K562 (cell line): Measurements from ENCODE around the gene GOLIM4. TPM values are rescaled to one million over a fixed set of nuclear protein-coding genes. Genes with fewer than 3 reads are reported as not detected.

Experiments
- ATAC-seq: fragments of 200-7000 bp; cut with Tn5 transposase; 3 replicates; pipeline ENCODE4 v1.9.1; 2020; ENCODE audit warnings: moderate library complexity
- BruUV-seq: library from RNA; stranded (reverse); fragments of 400-500 nt; replicated peaks from 2 replicates; lab custom pipeline; 2021; lab: Mats Ljungman, UMichigan
- CTCF ChIA-PET: fragments of 300-600 bp; formaldehyde crosslinking; extraction: SDS; loops from one replicate; lab custom pipeline; 2021; ENCODE audit warnings: low intra/inter-chr PET ratio; lab: Yijun Ruan, JAX
- POLR2A ChIA-PET: fragments of 300-600, 350-650 bp; sonication (Branson Sonifier 250); formaldehyde crosslinking; extraction: SDS; loops from one replicate; lab custom pipeline; 2021; ENCODE audit warnings: antibody characterized with exemption, inconsistent platforms; lab: Yijun Ruan, JAX
- DNase-seq, 4 experiments: peaks; one replicate each; pipeline versions ENCODE4 v3.0.0 to v3.0.0-alpha.2; 2011 to 2018; ENCODE audit warnings: low spot score in 3 of 4, mixed read lengths in 3 of 4; ENCODE audit errors: extremely low read depth in 1 of 4
- FAIRE-seq: peaks from 2 replicates; lab custom pipeline; 2011; peaks lifted over from hg19 to GRCh38; lab: Jason Lieb, UNC
- H2AFZ ChIP-seq: 2 replicates; pipeline ENCODE4 v1.6.0; 2011; ENCODE audit warnings: low read depth, low read length, control low read depth, inconsistent platforms
- H3K27ac ChIP-seq: fragments of 200-600 bp; 3 replicates; pipeline ENCODE4 v1.8.0; 2011; ENCODE audit warnings: low read depth, mild to moderate bottlenecking, control low read depth, inconsistent platforms, low read length, moderate library complexity, mixed read lengths; ENCODE audit errors: extremely low read depth
- H3K27me3 ChIP-seq, 2 experiments: fragments of 300-600 bp in 1 of 2; 2 replicates in 1 of 2; 3 replicates in 1 of 2; pipeline versions ENCODE4 v1.6.0 to v1.8.0; 2011; ENCODE audit warnings: inconsistent platforms in 2 of 2, low read length in 2 of 2, mild to moderate bottlenecking in 1 of 2, mixed read lengths in 1 of 2, moderate library complexity in 1 of 2; ENCODE audit not compliant: control insufficient read depth in 2 of 2, insufficient read depth in 2 of 2
- H3K36me3 ChIP-seq: fragments of 300-600 bp; 3 replicates; pipeline ENCODE4 v1.8.0; 2011; ENCODE audit warnings: mild to moderate bottlenecking, low read length, inconsistent platforms; ENCODE audit not compliant: control insufficient read depth, insufficient read depth
- H3K4me1 ChIP-seq, 2 experiments: fragments of 200-600 bp in 1 of 2; replicated peaks in 1 of 2; 2 replicates in 1 of 2; 3 replicates in 1 of 2; pipeline versions ENCODE4 v1.5.1 to v1.8.0; 2011; ENCODE audit warnings: inconsistent platforms in 2 of 2, low read length in 2 of 2, mild to moderate bottlenecking in 1 of 2, mixed read lengths in 1 of 2, moderate library complexity in 1 of 2; ENCODE audit not compliant: control insufficient read depth in 2 of 2, insufficient read depth in 2 of 2
- H3K4me2 ChIP-seq: 2 replicates; pipeline ENCODE4 v1.6.1; 2011; ENCODE audit warnings: low read length, control low read depth, inconsistent platforms, mixed read lengths; ENCODE audit not compliant: insufficient read depth
- H3K4me3 ChIP-seq: fragments of 200-600 bp; sonication (generic), shearing (Covaris generic); 2 replicates; pipeline ENCODE4 v1.5.1; 2016; ENCODE audit warnings: control low read depth, inconsistent platforms
- H3K79me2 ChIP-seq: fragments of 200-600 bp; 3 replicates; pipeline ENCODE4 v1.8.0; 2011; ENCODE audit warnings: low read length, inconsistent platforms; ENCODE audit not compliant: control insufficient read depth, insufficient read depth
- H3K9ac ChIP-seq, 2 experiments: 2 replicates each; pipeline versions ENCODE4 v1.6.0 to v1.6.1; 2011; ENCODE audit warnings: low read depth in 2 of 2, low read length in 2 of 2, control low read depth in 1 of 2, inconsistent platforms in 1 of 2, mild to moderate bottlenecking in 1 of 2, mixed read lengths in 1 of 2; ENCODE audit not compliant: insufficient read depth in 1 of 2
- H3K9me1 ChIP-seq: one replicate; pipeline ENCODE4 v1.6.0; 2011; ENCODE audit warnings: inconsistent platforms, mild to moderate bottlenecking, low read length, moderate library complexity; ENCODE audit not compliant: control insufficient read depth, insufficient read depth
- H3K9me3 ChIP-seq: replicated peaks from 2 replicates; pipeline ENCODE4 v1.5.1; 2011; ENCODE audit warnings: low read depth, low read length, inconsistent platforms; ENCODE audit not compliant: control insufficient read depth, insufficient read depth
- H4K20me1 ChIP-seq: replicated peaks from 2 replicates; pipeline ENCODE4 v1.6.1; 2011; ENCODE audit warnings: low read length, inconsistent platforms, mixed read lengths; ENCODE audit not compliant: control insufficient read depth, insufficient read depth
- CCAR2 ChIP-seq: fragments of 200-400 bp; formaldehyde crosslinking; IDR thresholded peaks from 2 replicates; pipeline ENCODE4 v1.6.1; 2017; ENCODE audit warnings: mild to moderate bottlenecking, low read depth, low read length
- DNMT1 ChIP-seq: fragments of 450-650 bp; IDR thresholded peaks from 2 replicates; pipeline ENCODE4 v1.6.1; 2016; ENCODE audit warnings: antibody characterized with exemption, mild to moderate bottlenecking
- MYC ChIP-seq, 2 experiments: fragments of 250-450 bp in 1 of 2; sonication (Bioruptor Pico) in 1 of 2; IDR thresholded peaks; 2 replicates each; pipeline versions ENCODE4 v1.5.1 to v1.6.1; 2012 to 2021; ENCODE audit warnings: low read depth in 2 of 2, borderline replicate concordance in 1 of 2, improper control_type of control experiment in 1 of 2, low read length in 1 of 2, mild to moderate bottlenecking in 1 of 2, moderate library complexity in 1 of 2
- MYNN ChIP-seq, 2 experiments: sonication (generic); formaldehyde crosslinking in 1 of 2; IDR thresholded peaks; 2 replicates each; pipeline versions ENCODE4 v1.5.0 to v1.6.1; 2016 to 2020; ENCODE audit warnings: antibody characterized with exemption in 1 of 2, missing genetic modification reagents in 1 of 2
- NFRKB ChIP-seq: fragments of 450-650 bp; IDR thresholded peaks from 2 replicates; pipeline ENCODE4 v1.6.1; 2016; ENCODE audit warnings: low read depth
- RFX7 ChIP-seq: fragments of 250-450 bp; sonication (Bioruptor Pico); IDR thresholded peaks from 2 replicates; pipeline ENCODE4 v1.5.1; 2021; ENCODE audit warnings: mild to moderate bottlenecking
- SLC30A9 ChIP-seq: fragments of 250-450 bp; sonication (Bioruptor Pico); IDR thresholded peaks from 2 replicates; pipeline ENCODE4 v1.8.0; 2022; ENCODE audit warnings: mild to moderate bottlenecking, moderate library complexity
- TSC22D4 ChIP-seq: fragments of 450-650 bp; IDR thresholded peaks from 2 replicates; pipeline ENCODE4 v1.6.1; 2016; ENCODE audit warnings: missing genetic modification characterization, missing biosample characterization, control low read depth
- ZC3H4 ChIP-seq: sonication (generic); formaldehyde crosslinking; IDR thresholded peaks from 2 replicates; pipeline ENCODE4 v1.9.0; 2021; ENCODE audit warnings: missing genetic modification reagents, borderline replicate concordance
- ZZZ3 ChIP-seq: fragments of 450-650 bp; IDR thresholded peaks from 2 replicates; pipeline ENCODE4 v1.6.1; 2016; ENCODE audit warnings: antibody characterized with exemption, mild to moderate bottlenecking, moderate library complexity
- WGBS: fragments of 100-300 bp; shearing (Covaris generic); methylation state at CpG from one replicate; pipeline ENCODE4 v1.1.6; 2016; ENCODE audit warnings: low coverage, mixed read lengths; ENCODE audit not compliant: insufficient coverage; ENCODE audit errors: missing lambda C conversion rate; 5-methylcytosine and 5-hydroxymethylcytosine counted together
- in situ Hi-C: fragments of 300-500 bp; cut with MboI; formaldehyde crosslinking; loops from 4 replicates; pipeline ENCODE4 v1.15.0; 2018; ENCODE audit warnings: inconsistent platforms, mixed read lengths
- intact Hi-C: fragments of 100-400 bp; cut with micrococcal nuclease; formaldehyde crosslinking; loops from 2 replicates; pipeline ENCODE4 v1.14.2; 2022
- polyA plus RNA-seq, 8 experiments: library from polyadenylated mRNA; depleted of rRNA in 4 of 8; stranded (reverse) in 5 of 8; unstranded in 3 of 8; fragments of >200 nt; fragmentation: Nextera tagmentation in 2 of 8; fragmentation: Illumina TruSeq in 1 of 8; extraction: Ambion mirVana in 2 of 8; extraction: Trizol in 1 of 8; gene quantifications; 2 replicates each; pipeline versions ENCODE4 v1.2.1 to v1.2.3, GENCODE V29; 2011 to 2014; ENCODE audit warnings: inconsistent platforms in 1 of 8, missing spikeins in 1 of 8
- total RNA-seq, 7 experiments: library from RNA; depleted of rRNA in 6 of 7; stranded (reverse); fragments of >200 nt in 6 of 7; fragmentation: Illumina TruSeq in 2 of 7; extraction: Trizol in 2 of 7; gene quantifications; 2 replicates each; pipeline versions ENCODE4 v1.2.1 to v1.2.3, GENCODE V29; 2011 to 2021; ENCODE audit warnings: low replicate concordance in 1 of 7
- TF ChIP-seq, protein P1 (sequence below), 3 experiments: fragments of 200-800 bp in 1 of 3; fragments of 250-450 bp in 1 of 3; fragments of 450-650 bp in 1 of 3; sonication (Bioruptor Pico) in 1 of 3; sonication (Bioruptor generic) in 1 of 3; formaldehyde crosslinking in 1 of 3; IDR thresholded peaks; 2 replicates each; pipeline versions ENCODE4 v1.6.1 to v1.8.0; 2016 to 2022; ENCODE audit warnings: mild to moderate bottlenecking in 2 of 3, missing genetic modification characterization in 2 of 3, missing compliant biosample characterization in 1 of 3, moderate library complexity in 1 of 3
- TF ChIP-seq, protein P2 (sequence below): sonication (generic); formaldehyde crosslinking; IDR thresholded peaks from 2 replicates; pipeline ENCODE4 v1.5.0; 2020; ENCODE audit warnings: missing genetic modification reagents
- TF ChIP-seq, protein P3 (sequence below), 2 experiments: fragments of 450-650 bp; conservative IDR thresholded peaks; 2 replicates each; pipeline ENCODE4 v1.6.1; 2017; ENCODE audit warnings: mild to moderate bottlenecking in 2 of 2, moderate library complexity in 2 of 2
- TF ChIP-seq, protein P4 (sequence below): sonication (generic); formaldehyde crosslinking; IDR thresholded peaks from 2 replicates; pipeline ENCODE4 v1.8.0; 2022; ENCODE audit warnings: missing genetic modification reagents, mild to moderate bottlenecking, borderline replicate concordance

Gene GOLIM4
- total and polyA plus RNA-seq, 9 of the 15 experiments (the other 6 are each of a cell fraction or from before 2014, with no cell fraction given): 9.3 to 39.4 (median 31.0) TPM

DNA sequence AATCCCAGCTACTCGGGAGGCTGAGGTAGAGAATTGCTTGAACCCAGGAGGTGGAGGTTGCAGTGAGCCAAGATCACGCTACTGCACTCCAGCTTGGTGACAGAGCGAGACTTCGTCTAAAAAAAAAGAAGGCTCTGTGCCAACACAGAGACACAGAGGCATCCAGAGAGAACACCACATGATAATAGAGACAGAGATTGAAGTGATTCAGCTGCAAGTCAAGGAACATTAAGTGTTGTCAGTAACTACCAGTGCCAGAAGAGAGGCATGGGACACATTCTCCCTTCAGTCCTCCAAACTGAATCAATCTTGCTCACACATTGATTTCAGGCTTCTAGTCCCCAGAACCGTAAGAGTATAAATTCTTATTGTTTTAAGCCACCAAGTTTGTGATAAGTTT is 97.5 kb downstream of the GOLIM4 start:
- Histone ChIP-seq H3K9me1 (no peaks in the 10 kb centered on the region), H3K36me3 (no peaks in the 10 kb centered on the region), H3K9me3 (no peaks in the 10 kb centered on the region), H3K27me3 (no peaks in the 10 kb centered on the region), H3K4me1 (0 out of 5 replicates have a peak, but pooled peaks cover 0 to 3% of the 10 kb centered on the region in 2 experiments), H2AFZ (no peak overlapping the region), H3K9ac (no peak overlapping the region), H4K20me1 (no peaks in the 10 kb centered on the region), H3K4me3 (no peak overlapping the region), H3K27ac (no peak overlapping the region), H3K79me2 (no peaks in the 10 kb centered on the region), H3K4me2 (no peak overlapping the region)
- ATAC-seq (no peak), FAIRE-seq (no peak), DNase-seq (no peak)
- CTCF ChIA-PET: no interaction called here
- BruUV-seq: no TSS peak
- intact Hi-C loops (no loop called here), in situ Hi-C loops (no loop called here)
- POLR2A ChIA-PET: no interaction called here
- 13% methylated on average over 5 of the region's 5 CpGs for WGBS
- TF ChIP-seq, protein P1, sequence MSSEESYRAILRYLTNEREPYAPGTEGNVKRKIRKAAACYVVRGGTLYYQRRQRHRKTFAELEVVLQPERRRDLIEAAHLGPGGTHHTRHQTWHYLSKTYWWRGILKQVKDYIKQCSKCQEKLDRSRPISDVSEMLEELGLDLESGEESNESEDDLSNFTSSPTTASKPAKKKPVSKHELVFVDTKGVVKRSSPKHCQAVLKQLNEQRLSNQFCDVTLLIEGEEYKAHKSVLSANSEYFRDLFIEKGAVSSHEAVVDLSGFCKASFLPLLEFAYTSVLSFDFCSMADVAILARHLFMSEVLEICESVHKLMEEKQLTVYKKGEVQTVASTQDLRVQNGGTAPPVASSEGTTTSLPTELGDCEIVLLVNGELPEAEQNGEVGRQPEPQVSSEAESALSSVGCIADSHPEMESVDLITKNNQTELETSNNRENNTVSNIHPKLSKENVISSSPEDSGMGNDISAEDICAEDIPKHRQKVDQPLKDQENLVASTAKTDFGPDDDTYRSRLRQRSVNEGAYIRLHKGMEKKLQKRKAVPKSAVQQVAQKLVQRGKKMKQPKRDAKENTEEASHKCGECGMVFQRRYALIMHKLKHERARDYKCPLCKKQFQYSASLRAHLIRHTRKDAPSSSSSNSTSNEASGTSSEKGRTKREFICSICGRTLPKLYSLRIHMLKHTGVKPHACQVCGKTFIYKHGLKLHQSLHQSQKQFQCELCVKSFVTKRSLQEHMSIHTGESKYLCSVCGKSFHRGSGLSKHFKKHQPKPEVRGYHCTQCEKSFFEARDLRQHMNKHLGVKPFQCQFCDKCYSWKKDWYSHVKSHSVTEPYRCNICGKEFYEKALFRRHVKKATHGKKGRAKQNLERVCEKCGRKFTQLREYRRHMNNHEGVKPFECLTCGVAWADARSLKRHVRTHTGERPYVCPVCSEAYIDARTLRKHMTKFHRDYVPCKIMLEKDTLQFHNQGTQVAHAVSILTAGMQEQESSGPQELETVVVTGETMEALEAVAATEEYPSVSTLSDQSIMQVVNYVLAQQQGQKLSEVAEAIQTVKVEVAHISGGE (CRISPR knock-in tag; IDR thresholded peaks at IDR 0.05): no peak
- no peak for TF ChIP-seq TSC22D4 (tag)
- TF ChIP-seq ZZZ3: no peak
- no peak for TF ChIP-seq SLC30A9 (CRISPR knock-in tag)
- TF ChIP-seq MYC (IDR thresholded peaks at IDR 0.05; ENCODE audit: low read depth, low read length): no peak
- TF ChIP-seq MYC (CRISPR knock-in tag; IDR thresholded peaks at IDR 0.05; ENCODE audit: borderline replicate concordance, low read depth): no peak
- TF ChIP-seq, protein P2, sequence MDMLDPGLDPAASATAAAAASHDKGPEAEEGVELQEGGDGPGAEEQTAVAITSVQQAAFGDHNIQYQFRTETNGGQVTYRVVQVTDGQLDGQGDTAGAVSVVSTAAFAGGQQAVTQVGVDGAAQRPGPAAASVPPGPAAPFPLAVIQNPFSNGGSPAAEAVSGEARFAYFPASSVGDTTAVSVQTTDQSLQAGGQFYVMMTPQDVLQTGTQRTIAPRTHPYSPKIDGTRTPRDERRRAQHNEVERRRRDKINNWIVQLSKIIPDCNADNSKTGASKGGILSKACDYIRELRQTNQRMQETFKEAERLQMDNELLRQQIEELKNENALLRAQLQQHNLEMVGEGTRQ (CRISPR knock-in tag): no peak
- no peak for TF ChIP-seq MYNN (IDR thresholded peaks at IDR 0.05)
- no peak for TF ChIP-seq MYNN (CRISPR knock-in tag; IDR thresholded peaks at IDR 0.05)
- TF ChIP-seq, protein P3, sequence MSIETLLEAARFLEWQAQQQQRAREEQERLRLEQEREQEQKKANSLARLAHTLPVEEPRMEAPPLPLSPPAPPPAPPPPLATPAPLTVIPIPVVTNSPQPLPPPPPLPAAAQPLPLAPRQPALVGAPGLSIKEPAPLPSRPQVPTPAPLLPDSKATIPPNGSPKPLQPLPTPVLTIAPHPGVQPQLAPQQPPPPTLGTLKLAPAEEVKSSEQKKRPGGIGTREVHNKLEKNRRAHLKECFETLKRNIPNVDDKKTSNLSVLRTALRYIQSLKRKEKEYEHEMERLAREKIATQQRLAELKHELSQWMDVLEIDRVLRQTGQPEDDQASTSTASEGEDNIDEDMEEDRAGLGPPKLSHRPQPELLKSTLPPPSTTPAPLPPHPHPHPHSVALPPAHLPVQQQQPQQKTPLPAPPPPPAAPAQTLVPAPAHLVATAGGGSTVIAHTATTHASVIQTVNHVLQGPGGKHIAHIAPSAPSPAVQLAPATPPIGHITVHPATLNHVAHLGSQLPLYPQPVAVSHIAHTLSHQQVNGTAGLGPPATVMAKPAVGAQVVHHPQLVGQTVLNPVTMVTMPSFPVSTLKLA (conservative IDR thresholded peaks at IDR 0.05): no peak
- TF ChIP-seq, protein P4, sequence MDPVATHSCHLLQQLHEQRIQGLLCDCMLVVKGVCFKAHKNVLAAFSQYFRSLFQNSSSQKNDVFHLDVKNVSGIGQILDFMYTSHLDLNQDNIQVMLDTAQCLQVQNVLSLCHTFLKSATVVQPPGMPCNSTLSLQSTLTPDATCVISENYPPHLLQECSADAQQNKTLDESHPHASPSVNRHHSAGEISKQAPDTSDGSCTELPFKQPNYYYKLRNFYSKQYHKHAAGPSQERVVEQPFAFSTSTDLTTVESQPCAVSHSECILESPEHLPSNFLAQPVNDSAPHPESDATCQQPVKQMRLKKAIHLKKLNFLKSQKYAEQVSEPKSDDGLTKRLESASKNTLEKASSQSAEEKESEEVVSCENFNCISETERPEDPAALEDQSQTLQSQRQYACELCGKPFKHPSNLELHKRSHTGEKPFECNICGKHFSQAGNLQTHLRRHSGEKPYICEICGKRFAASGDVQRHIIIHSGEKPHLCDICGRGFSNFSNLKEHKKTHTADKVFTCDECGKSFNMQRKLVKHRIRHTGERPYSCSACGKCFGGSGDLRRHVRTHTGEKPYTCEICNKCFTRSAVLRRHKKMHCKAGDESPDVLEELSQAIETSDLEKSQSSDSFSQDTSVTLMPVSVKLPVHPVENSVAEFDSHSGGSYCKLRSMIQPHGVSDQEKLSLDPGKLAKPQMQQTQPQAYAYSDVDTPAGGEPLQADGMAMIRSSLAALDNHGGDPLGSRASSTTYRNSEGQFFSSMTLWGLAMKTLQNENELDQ: no peak
- TF ChIP-seq CCAR2: no peak
- TF ChIP-seq ZC3H4 (CRISPR knock-in tag): no peak
- no peak for TF ChIP-seq RFX7 (CRISPR knock-in tag)
- TF ChIP-seq NFRKB: no peak
- no peak for TF ChIP-seq DNMT1
